Measurements from ENCODE around the gene REXO4.

GRCh38 chr9:133463234-133463863, 45.5 kb upstream of the REXO4 start:
- TF ChIP-seq CTCF (IDR thresholded peaks at IDR 0.05) (no peak), USF2 (IDR thresholded peaks at IDR 0.05; ENCODE audit: borderline replicate concordance, low read depth, low read length) (no peak), MEF2A (IDR thresholded peaks at IDR 0.05; ENCODE audit: borderline replicate concordance, low read depth) (no peak), EZH2phosphoT487 (IDR thresholded peaks at IDR 0.05; ENCODE audit: borderline replicate concordance, low read depth) (no peak), FOXM1 (IDR thresholded peaks at IDR 0.05; ENCODE audit: low read depth) (no peak), TEAD4 (IDR thresholded peaks at IDR 0.05; ENCODE audit: borderline replicate concordance, insufficient read depth) (no peak), USF1 (IDR thresholded peaks at IDR 0.05; ENCODE audit: borderline replicate concordance, low read depth) (no peak), CHD2 (IDR thresholded peaks at IDR 0.05; ENCODE audit: low read length, partially characterized antibody) (no peak), EP300 (IDR thresholded peaks at IDR 0.05; ENCODE audit: borderline replicate concordance in 1 of 2, low read depth in 1 of 2, low read length in 1 of 2) (no peak), POLR2AphosphoS5 (IDR thresholded peaks at IDR 0.05; ENCODE audit: low read depth, low read length) (no peak), GABPA (IDR thresholded peaks at IDR 0.05; ENCODE audit: low read depth) (no peak), REST (IDR thresholded peaks at IDR 0.05; ENCODE audit: low read depth, low read length) (no peak)
